NCI-H1930 (cell line): Measurements from ENCODE around the gene NTSR1.

ENCODE experiments used
- DNase-seq, 2 experiments: peaks; one replicate each; lab custom pipeline; 2025; lab: John Stamatoyannopoulos, UW

Gene NTSR1

DNA sequence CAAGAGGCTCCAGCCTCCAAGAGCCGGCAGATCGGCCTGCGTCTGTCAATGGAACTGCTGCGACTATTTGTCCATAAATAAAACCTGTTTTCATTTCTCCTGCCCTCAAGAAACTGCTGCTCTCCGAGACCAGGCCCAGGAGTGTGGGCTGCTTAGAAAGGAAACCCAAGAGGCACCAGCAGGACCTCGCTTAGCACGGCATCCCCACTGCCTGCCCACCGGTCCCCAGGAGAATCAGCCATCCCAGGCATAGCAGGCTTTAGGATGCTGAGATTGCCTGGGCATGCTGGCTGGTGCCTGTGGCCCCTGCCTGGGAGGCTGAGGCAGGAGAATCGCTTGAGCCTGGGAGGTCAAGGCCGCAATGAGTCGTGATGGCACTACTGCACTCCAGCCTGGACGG lies 17.6 kb downstream of the NTSR1 start:
- no peak for DNase-seq

DNA sequence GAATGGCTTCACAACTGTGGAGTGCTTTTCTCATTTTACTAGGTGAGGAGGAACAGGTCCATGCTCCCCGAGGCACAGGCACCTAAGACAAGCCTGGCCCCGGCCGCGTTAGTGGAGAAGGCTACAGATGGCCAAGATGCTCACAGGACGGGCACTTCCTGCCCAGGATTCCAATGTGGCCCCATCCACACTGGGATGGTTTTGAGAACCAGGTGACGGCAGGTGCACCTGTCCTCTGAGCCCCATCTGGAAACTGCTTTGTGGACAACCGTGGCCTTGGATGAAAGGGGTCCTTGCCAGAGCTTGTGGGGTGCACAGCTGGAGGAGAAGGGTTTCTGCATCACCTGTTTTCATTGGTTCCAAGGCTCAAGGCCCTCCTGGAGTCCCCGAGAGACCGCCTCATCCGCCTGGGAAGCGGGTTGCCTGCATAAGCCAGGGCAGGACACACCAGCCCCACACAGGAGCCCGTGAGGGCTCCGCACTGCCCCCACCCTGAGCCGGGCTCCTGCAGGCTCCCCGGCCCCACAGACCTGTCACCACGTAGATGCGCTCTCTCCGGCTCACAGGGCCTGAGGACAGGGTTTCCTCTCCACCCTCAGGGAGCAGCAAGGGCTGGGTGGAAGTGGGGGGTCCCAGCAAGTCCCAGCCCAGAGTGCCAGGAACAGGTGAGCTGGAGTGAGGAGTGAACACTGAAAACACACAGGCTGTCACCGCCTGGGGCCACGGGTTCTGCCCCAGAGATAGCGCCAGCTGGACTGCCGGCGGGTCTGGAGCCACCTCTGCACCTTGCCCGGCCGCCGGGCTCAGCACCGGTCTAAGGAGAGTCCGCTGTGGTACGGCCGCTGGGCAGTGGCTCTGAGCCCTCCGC lies 18.3 kb downstream of the NTSR1 start:
- DNase-seq, result no peak

DNA sequence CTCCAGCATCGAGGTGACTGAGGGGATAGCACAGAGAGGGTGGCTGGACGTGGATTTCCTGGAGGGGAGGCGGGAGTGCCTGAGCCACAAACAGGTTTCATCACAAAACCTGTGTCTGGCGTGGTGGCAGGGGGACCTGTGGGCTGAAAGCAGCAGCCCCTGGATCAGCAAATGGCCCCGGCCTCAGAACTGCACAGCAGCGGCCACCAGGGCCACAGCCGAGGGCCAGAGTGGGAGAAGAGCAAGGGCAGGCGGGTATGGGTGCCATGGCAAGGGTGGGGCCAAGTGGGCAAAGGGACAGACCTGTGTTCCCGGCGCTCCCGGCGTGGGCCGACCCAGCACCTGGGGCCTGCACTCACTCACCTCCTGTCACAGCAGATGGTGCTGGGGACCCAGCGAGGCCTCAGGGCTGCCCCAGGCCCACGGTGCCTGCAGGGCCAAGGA lies 19.0 kb downstream of the NTSR1 start:
- DNase-seq, result no peak

DNA sequence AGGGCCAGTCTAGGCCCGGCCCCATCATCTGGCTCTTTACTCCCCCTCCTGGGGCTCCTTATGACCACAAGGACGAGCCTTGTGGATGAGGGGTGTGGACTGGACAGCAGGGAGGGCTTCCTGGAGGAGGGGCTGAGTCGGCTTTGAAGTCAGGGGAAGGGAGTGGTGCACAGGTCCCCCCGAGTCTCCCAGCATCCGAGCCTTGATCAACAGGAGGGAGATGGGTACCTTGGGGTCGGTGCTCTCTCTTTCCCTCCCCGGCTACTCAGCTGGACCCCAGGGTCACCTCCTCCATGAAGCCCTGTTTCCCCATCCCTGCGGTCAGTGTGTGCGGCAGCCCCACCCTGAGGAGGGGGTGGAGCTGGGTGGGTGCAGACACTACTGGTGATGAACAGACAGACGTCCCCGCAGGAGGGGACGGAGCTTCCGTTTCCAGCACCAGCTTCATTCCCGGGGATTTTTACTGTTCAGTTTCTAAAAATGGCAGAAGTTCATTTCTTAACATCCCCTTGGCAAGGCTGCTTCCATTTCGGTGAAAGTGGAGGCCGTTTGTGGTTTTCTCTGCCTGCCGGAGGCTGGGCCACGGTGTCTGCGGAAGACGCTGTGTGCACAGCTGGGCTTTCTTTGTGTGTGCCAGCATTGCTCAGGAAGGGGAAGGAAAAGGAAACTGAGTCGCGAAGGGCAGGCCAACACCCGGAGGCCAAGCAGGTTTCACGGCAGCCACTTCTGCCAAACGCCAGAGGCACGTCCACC lies 19.6 kb downstream of the NTSR1 start:
- DNase-seq, result no peak

DNA sequence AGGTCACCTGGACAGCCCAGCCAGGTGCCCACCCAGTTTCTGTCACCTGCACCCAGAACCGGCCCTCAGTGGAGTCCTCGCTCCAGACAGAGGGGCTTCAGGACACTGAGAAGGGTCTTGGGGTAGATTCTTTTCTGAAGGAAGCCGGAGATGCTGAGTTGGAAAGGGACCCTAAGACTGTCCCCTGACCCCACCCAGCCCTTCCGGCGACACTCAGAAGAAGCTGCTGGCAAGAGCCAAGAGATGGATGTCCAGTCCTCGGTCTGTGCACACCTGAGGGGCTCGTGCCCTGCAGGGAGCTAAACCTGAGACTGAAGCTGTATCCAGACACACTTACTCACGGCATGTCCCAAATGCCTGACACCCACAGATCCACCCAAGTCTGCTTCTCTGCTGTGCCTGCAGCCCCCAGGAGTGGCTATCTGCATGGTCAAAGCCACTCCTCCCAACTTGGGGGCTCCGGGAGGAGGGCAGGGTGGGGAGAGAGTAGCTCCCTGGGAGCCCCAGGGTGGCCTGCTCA lies 20.2 kb downstream of the NTSR1 start:
- DNase-seq, result no peak

DNA sequence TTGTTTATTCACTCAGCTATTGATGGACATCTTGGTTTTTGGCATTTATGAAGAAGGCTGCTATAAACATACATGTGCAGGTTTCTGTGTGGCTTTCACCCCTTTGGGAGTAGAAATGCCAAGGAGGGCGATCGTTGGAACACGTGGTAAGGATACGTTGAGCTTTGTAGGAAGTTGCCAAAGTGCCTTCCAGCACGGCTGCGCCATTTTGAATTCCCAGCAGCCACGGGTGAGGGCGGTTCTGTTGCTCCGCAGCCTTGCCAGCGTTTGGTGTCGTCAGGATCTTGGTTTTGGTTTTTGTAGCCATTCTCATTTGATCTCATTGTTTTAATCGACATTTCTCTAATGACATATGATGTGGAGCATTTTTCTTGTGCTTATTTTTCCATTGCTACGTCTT lies 21.8 kb downstream of the NTSR1 start:
- no peak for DNase-seq

DNA sequence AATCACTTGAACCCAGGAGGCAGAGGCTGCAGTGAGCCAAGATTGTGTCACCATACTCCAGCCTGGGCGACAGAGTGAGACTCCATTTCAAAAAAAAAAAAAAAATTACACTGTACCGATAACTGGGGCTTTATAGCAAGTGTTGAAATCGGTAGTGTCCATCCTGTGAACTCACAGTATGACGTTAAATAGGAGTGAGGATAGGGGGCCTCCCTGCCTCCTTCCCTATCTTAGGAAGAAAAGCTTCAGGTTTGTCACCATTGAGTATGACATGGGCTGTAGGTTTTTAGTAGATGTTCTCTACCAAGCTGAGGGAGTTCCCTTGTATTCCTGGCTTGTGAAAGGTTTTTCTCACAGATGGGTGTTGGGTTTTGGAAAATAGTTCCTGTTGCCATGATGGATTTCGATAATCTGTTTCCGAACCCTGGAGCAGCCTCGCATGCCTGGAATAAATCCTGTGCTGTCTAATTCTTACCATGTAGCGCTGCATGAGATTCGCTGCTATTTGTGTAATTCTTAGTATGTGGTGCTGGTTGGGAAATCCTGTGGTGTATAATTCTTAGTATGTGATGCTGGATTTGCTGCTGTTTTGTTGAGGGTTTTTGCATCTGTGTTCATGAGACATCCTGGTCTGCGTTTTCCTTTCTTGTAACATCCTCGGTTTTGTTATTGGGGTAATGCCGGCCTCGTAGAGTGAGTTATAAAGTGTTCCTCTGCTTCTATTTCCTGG lies 23.6 kb downstream of the NTSR1 start:
- no peak for DNase-seq

DNA sequence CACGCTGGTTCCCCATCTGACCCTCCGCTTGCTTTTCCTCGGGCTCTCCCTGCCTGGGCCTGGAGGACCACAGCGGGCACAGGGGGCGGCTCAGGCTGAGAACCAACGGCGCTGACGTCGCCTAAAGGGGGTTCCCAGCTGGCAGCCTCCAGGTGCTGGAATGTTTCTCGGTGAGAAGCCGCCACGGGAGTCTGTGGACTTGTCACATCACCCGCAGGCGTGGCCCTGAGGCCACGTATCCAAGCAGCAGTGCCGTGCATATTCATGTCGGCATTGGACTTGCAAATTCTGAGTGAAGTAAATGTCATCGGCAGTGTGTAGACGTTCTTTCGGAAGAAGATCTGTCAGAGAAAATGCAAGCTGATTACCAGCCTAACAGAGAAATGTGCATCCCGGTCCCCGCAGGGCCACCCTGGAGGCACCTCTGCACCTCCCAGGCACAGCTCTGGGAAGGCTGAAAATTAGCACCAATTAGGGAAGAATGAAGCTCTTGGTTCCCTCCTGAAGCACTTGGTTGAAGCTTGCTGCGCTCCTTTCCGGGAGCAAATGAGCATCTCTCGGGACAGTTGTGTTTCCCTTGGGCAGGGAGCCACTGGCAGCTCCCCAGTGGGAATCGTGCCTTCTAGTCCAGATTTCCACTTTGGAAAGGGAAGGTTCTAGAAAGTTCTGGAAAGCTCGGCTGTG lies 24.3 kb downstream of the NTSR1 start:
- DNase-seq, result no peak

DNA sequence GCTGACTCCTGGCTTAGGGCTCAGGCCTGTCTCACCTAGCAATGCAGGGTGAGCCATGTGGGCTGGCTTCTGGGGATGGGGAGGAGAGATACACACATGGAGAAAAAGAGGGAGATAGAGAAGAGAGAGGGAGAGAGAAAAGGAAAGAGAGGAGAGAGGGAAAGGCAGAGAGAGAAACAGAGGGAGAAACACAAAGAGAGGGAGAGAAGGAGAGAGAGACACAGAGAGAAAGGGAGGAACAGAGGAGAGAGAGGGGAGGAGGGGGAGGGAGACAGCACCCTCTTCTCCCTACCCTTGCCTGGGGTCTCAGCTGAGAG lies 24.8 kb downstream of the NTSR1 start:
- no peak for DNase-seq

DNA sequence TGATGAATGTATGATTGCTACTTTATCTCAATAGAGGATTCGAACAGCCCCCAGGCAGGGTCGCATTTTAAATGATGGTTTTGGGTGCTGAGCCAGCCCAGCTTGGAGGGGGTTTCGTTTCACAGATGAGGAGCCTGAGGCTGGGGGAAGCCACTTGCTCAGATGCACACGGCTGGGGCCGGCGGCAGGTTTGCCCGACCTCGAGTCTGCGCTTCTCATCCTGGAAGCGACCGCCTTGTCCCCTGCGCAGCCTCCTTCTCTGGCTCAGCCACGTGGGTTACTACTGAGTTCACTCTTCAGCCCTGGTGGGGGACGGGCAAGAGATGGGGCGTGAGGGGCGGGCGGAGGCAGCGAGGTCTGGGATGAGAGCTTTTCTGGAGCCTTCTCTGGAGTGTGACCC lies 25.3 kb downstream of the NTSR1 start:
- no peak for DNase-seq

DNA sequence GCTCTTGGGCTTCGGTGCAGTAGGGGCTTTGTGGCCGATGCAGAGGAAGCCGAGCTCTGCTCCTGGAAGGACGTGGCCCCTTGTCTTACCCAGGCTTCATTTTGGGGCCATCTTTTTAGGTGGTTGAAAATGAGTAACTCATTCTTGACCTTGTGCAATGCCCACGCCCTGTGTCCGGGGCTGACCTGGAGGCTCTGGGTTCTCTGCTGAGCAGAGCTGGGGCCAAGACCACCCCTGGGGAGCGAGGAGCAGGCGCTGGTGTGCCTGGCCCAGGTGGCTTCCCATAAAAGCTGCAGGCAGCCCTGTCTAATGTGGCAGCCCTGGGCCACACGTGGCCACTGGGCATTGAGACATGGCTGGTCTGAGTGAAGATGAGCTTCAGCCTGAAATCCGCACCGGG lies 25.7 kb downstream of the NTSR1 start:
- DNase-seq, result no peak

DNA sequence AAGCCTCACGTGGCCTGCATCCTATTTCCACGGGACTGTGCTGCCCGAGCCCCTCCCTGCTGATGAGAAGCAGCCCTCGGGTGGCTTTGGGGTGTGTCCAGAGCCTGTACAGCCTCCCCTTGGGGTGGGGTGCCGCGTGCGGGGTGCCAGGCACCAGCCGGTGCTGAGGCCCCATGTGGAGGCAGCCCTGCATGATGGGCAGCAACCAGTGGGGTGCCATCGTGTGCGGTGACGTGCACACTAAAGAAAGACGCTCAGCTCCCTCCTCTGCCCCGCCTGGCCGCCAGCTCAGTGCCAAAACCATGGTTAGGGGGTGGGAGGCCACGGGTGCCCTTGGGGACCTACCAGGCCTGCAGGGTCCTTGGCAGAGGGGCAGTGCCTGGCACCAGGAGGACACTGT lies 26.2 kb downstream of the NTSR1 start:
- DNase-seq, result no peak

DNA sequence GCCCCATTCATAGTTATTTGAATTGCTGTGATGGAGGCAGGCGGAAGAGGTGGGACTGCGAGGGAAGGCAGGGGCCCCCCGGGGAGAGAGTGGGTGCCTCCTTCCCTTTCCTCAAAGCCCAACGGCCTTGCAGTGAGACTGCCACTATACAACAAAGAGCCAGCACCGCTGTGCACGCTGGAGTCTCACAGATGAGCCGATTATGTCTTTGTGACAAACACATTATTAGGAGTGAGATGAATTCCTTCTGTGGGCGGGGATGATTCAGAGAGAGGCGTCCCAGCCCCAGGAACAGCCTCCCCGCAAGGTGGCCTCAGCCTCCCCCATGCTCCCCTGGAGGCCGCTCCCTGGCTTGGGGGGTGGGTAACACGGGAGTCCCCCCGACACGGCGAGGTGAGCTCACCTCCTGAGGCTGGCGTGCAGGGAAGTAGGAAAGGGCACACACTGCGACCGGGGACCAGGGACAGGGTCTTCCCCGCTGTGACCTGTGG lies 26.7 kb downstream of the NTSR1 start:
- DNase-seq, result no peak

DNA sequence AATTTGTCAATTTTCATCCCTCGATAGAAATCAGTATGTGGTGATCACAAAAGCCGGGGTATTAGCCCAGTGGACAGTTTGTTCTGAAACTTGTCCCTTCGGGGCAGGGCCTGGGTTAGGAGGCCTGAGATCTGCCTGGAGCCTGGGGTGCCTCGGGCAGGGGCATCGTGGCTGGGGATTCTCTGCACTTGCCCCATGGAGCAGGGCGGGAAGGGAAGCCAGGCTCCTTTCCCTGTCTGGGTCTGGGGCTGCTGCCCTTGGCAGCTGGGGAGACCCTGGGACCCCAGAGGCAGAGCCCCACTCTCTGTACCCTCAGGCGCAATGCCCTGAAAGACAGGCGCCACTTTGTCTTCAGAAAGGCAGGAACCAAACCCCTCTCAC lies 27.4 kb downstream of the NTSR1 start:
- no peak for DNase-seq

DNA sequence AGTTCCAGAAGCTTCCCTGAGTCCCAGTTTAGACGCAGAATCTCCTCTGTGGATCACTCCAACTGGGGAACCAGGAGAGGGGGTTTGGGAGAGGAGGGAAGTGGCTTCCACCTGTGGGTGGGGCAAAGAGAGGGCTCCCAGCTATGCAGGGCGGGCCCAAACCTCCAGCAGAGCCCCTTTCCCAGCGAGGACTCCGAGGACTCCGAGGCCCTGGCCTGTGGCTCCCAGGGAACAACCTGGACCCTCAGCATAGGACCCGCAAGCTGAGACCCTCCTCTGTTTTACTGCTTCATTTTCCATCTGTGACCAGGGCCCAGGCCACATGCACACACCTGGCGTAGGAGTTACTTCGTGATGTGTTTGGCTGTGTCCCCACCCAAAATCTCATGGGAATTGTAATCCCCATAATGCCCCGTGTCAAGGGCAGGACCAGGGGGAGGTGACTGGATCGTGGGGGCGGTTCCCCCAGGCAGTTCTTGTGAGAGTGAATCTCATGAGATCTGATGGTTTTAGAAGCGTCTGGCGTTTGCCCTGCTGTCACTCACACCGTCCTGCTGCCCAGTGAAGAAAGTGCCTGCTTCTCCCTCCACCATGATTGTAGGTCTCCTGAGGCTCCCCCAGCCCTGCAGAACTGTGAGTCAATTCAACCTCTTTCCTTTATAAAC lies 27.9 kb downstream of the NTSR1 start:
- DNase-seq, result no peak

DNA sequence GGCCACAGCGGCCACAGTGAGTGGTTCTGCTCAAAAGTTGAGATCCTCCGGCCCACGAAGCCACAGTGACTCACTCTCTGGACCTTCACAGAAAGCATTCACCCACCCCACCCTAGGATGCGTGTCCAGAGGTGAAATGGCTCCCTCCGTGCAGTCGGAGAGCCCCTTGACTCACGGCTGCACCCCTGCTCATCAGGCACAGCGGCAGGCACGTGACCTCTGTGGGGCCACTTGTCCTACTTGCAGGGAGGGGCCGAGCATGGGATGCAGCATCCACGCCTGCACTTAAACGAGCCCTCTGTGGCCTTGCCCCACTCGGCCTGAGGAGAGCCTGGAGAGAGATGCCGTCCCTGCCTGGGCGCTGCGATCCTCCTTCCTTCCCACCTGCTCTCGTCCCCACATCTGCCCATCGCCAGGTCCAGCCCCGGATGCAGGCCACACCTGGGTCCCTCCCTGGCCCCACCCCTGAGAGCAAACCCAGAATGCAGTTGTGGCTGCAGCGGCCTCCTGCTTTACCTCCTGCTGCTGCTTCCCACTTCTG lies 28.7 kb downstream of the NTSR1 start:
- DNase-seq, result no peak

DNA sequence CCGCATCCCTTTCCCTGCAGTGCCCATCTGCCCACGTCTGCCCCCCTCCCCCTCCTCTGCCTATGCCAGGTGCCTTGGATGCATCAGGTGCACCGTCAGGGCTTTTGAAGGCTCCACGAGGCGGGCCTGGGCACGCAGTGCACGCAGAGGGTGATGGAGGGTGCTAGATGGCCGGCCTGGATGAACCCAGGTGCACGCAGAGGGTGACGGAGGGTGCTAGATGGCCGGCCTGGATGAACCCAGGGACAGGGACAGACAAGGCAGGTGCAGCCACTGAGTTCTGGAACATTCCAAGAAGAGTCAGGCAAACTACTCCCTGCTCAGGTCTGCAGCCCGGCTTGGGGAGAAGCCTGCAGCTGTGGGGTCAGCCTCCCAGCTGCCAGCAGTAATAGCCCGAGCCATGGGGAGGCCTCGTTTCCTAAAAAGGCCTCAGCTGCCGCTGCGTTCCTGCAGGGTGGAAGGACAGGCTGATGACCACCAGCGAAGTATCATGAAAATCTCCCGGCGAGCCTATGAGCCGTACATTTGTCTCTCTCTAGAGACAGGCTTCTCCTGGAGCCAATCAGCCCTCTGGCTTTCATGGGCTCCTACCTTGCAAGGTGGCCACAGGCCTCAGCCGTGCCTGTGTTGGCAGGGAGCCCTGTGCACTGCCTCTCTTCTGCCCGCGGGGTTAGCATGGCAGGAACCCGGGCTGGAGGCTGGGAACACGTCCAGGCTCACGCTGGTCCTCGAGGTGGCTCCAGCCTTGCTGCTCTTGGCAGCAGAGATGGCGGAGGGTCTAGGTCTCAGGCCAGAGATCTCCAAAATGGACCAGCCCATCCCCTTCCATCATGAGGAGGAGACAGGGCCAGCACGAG lies 29.6 kb downstream of the NTSR1 start:
- no peak for DNase-seq

DNA sequence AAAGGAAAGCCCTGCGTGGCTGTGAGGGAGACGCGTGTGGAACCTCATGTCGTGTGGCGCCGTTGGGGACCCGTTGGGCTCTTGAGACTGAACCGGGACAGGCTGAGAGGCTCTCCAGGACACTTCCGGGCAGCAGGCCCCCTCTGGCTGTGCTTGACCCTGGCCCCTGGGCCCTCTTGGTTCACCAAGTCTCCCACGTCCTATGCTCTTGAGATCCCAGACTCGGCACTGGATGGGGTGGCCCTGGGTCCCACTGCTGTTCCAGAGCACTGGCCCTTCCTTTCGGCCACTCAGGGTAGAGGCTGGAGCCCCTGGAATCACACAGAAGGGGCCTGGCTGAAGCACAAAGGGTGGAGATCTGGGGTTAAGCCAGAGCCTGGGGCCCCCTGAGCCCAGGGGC lies 30.4 kb downstream of the NTSR1 start:
- no peak for DNase-seq

DNA sequence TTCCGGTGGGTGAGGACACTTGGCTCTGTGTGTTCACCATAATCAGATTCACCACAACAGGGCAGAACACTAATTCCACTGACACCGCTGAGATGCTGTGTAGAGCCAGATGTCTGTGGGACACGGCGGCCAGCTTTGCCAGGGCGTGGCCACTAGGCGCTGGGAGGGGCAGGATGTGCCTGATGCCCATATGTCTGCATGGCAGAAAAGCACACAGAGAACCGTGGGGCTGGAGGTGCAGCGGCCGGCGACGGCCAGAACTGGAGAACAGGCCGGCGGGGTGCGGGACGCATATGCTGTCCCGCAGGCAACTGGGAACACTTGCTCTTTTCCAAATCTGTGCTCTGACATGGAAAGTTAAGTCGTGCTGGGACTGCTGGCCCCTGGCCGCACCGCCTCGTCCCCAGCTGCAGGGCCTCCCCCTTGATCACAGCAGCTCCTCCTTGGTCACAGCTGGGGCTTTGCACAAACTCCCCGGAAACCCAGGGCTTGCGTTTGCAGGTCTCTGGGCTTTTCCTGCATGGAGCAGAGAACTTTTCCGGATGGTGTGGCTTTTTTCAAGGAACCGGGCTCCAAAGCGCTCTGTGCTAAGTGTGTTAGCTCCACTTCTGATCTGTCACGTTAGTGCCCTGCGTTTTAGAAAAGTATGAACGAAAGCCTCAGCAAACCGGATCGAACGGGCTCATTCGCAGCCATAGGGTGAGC lies 31.1 kb downstream of the NTSR1 start:
- no peak for DNase-seq
